GM20000 (cell line): Measurements from ENCODE around the gene EHHADH.

Experiments used
- DNase-seq: peaks from one replicate; pipeline ENCODE4 v3.0.0; 2012; ENCODE audit warnings: low spot score
- CTCF ChIP-seq: IDR thresholded peaks from 2 replicates; pipeline ENCODE4 v1.5.1; 2012; ENCODE audit warnings: mild to moderate bottlenecking, control low read depth; ENCODE audit errors: extremely low read depth, missing control alignments

EHHADH gene

GRCh38 chr3:185225080-185225479 is 28.8 kb downstream of the EHHADH start:
- TF ChIP-seq CTCF, result no peak

GRCh38 chr3:185221203-185221602 is 32.6 kb downstream of the EHHADH start:
- TF ChIP-seq CTCF, result no peak
- DNase-seq, result no peak

More at GRCh38 chr3:185225080-185225479, 28.8 kb downstream of the EHHADH start:
- no peak for DNase-seq

- TF ChIP-seq CTCF, result no peak
- DNase-seq, result no peak
These were observed 37.3 kb downstream of the EHHADH start for GRCh38 chr3:185216607-185216958.

DNA sequence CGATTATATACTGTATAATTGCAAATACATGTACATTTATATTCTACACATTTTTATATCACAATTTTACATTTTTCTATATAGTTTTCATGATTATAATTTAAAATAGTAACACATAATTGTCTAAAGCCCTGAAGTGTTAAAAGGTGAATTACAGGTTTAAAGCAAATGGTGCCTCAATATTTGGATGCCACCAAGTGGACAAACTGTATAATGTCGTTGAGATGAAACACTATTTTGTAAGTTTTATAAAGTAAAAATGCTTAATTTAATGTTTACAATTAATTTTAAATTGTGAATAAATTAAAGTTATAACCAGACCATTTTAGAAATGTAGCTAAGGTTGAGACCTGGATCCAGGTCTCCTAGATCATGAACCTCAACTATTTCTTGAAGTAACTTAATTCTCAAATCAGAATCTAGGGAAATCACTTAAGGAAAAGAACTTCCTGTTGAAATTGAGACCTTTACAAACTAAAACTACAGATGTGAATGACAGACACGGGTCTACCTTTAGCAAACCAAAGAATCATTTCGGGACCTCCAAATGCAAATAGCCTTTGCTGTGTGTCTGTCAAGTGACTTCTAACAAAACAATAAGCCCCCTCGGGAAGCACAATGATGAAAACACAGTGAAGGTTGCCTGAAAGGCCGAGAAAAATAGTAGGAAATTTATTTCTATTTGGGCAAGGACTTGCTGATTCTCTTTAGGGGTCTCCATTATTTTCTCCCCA is 37.8 kb downstream of the EHHADH start:
- TF ChIP-seq CTCF, result no peak
- DNase-seq, result peak; percentile 19

- no peak for TF ChIP-seq CTCF
- no peak for DNase-seq
These were observed 41.3 kb downstream of the EHHADH start for GRCh38 chr3:185212559-185212958.

DNA sequence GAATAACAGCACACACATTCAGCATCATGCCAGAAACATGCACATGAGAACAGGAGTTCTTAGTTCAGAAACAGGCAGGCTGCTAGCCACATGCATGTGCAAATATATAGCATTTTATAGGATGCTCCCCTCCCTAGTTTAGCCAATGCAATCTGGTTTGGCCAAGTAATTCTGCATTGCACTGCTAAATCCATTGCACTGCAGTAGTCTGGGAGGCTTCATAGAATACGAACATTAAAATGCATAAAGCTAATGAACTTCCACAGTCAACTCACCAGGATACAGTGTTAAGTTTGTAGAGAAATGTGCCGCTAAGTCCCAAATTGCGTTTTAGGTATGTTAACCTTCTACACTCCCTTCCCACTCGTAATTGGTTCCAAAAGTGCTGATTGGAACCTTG is 41.8 kb downstream of the EHHADH start:
- no peak for DNase-seq
- TF ChIP-seq CTCF, result no peak

DNA sequence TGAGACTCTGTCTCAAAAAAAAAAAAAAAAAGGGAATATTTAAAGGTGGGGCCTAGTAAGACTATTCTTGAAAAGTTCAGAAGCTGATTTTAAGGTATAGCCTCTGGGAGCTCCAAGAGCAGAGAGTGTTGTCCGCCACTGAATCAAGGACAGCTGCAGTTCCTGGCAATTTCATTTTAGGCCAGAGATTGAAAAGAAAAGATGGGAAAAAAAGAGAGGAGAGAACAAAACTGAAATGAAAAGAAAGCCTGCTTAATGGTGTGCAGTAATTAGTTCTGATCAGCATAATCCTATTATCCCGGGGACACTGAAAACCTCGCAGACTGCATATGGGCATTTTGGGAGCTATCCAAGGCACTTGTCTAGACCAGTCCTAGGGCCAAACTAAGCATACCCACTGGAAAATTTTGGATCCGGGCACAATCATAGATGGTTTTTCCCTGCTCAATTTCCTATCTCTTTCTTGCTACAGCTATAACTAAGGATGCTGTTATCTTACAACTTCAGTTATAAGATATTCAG is 43.2 kb downstream of the EHHADH start:
- TF ChIP-seq CTCF, result no peak
- no peak for DNase-seq
